SK-N-SH treated with all-trans-retinoic acid at 6 μM for 48 hours (cell line): ENCODE results near the gene ABCB1.
"Not testable (repeated sequence)": the region's sequence is repeated elsewhere in the genome, so short reads cannot be mapped to it uniquely, and the experiment has no call there.

ENCODE experiments used
- CSRNP3 ChIP-seq: fragments of 250-450 bp; sonication (Bioruptor Pico); IDR thresholded peaks from 2 replicates; pipeline ENCODE4 v1.5.1; 2021; ENCODE audit warnings: mild to moderate bottlenecking, moderate library complexity
- TCF4 ChIP-seq: fragments of 250-450 bp; sonication (Bioruptor Pico); IDR thresholded peaks from 2 replicates; pipeline ENCODE4 v1.8.0; 2021; ENCODE audit warnings: mild to moderate bottlenecking, moderate library complexity, borderline replicate concordance
- TOX ChIP-seq: fragments of 250-450 bp; sonication (Bioruptor Pico); IDR thresholded peaks from 2 replicates; pipeline ENCODE4 v1.8.0; 2021; ENCODE audit warnings: mild to moderate bottlenecking, moderate library complexity, borderline replicate concordance
- ZNF565 ChIP-seq: fragments of 450-650 bp; formaldehyde crosslinking; conservative IDR thresholded peaks from 2 replicates; pipeline ENCODE4 v1.5.0; 2020; ENCODE audit warnings: low read depth, mild to moderate bottlenecking, moderate library complexity

- not testable (repeated sequence) for TF ChIP-seq TOX (CRISPR knock-in tag); CSRNP3 (CRISPR knock-in tag); TCF4; ZNF565
Observed at GRCh38 chr7:87460444-87460843, 140.2 kb downstream of the ABCB1 start.
